PC-9 (cell line): ENCODE measurements around the gene LCE3B.

Source experiments
- CTCF ChIP-seq: fragments of 200-600 bp; sonication (generic); conservative IDR thresholded peaks from 2 replicates; pipeline ENCODE4 v1.6.1; 2017; ENCODE audit warnings: mixed run types, antibody characterized with exemption, mild to moderate bottlenecking, moderate library complexity
- EZH2 ChIP-seq: fragments of 200-600 bp; sonication (generic); IDR thresholded peaks from 2 replicates; pipeline ENCODE4 v1.8.0; 2017; ENCODE audit warnings: antibody characterized with exemption, low read depth

DNA sequence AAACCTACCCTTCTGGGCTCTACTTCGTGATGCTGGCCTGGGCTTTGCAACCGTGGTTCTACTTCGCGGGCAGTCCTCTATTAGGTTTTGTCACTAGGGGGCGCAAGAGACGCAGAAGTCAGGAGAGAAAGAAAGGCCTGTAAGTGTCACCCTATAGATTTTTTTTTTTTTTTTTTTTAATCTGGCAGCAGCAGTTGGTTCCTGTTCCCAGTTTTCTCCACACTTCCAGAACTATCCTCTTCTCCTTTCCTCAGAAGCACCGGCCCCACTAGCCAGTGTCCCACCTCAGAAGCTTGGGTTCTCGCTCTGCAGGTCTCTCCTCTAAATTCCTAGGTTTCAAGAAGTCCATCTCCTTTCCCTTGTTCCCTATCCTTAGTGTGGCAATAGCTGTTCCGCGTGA, 40.5 kb downstream of the LCE3B start:
- TF ChIP-seq EZH2 (no peak), CTCF (peak; percentile 85)
